ENCODE results near the gene ZNF423.

Gene ZNF423

GRCh38 chr16:49622084-49622390 lies 233.9 kb downstream of the ZNF423 start:
- Histone ChIP-seq H3K9me3 (ENCODE audit: control insufficient read depth, low read length) (no peaks in the 10 kb centered on the region), H3K4me1 (ENCODE audit: control insufficient read depth, insufficient read depth, low read depth, low read length) (peaks cover 26% of the 10 kb centered on the region), H3K27me3 (ENCODE audit: control insufficient read depth in 1 of 2, insufficient read depth in 1 of 2, low read length in 2 of 2) (no peaks in the 10 kb centered on the region), H2AFZ (ENCODE audit: low read depth, low read length) (no peak overlapping the region), H3K9ac (ENCODE audit: low read length) (no peak overlapping the region), H3K23ac (ENCODE audit: low read length in 2 of 2) (no peak overlapping the region), H3K4ac (ENCODE audit: low read depth in 1 of 2, low read length in 2 of 2) (no peak overlapping the region), H2BK5ac (ENCODE audit: low read depth, low read length, poor library complexity, severe bottlenecking) (no peak overlapping the region), H3K79me1 (replicated peaks; ENCODE audit: low read length, poor library complexity, severe bottlenecking) (peaks cover under 1% of the 10 kb centered on the region), H2AK5ac (ENCODE audit: low read length, severe bottlenecking) (peak overlapping the region; percentile 38), H3K18ac (ENCODE audit: low read depth in 1 of 2, low read length in 2 of 2) (no peak overlapping the region), H3K14ac (ENCODE audit: low read length in 2 of 2) (no peak overlapping the region), H3K36me3 (ENCODE audit: control insufficient read depth in 1 of 2, insufficient read depth in 2 of 2, low read depth in 1 of 2, low read length in 2 of 2) (no peaks in the 10 kb centered on the region), H2BK15ac (ENCODE audit: low read depth, poor library complexity, severe bottlenecking) (no peak overlapping the region), H3K4me2 (ENCODE audit: low read length, poor library complexity, severe bottlenecking) (no peak overlapping the region), H4K8ac (ENCODE audit: low read length) (no peak overlapping the region), H2BK12ac (ENCODE audit: low read length in 2 of 2) (peak overlapping the region in 1 of 2 experiments; percentile 89), H2BK120ac (ENCODE audit: low read depth, low read length) (no peak overlapping the region), H3K4me3 (ENCODE audit: insufficient read depth in 1 of 2, low read depth in 1 of 2, low read length in 2 of 2) (no peak overlapping the region), H4K91ac (ENCODE audit: low read length) (no peak overlapping the region), H3K27ac (ENCODE audit: low read length, poor library complexity, severe bottlenecking) (no peak overlapping the region)
- 95% methylated on average over 4 of the region's 4 CpGs for WGBS
- no peak for DNase-seq

GRCh38 chr16:49621241-49622083 lies 234.4 kb downstream of the ZNF423 start:
- no peak overlapping the region for H3K4me3 ChIP-seq (ENCODE audit: insufficient read depth in 1 of 2, low read depth in 1 of 2, low read length in 2 of 2)
- WGBS = 42% methylated on average over 12 of the region's 13 CpGs
- H2AFZ ChIP-seq (ENCODE audit: low read depth, low read length) = no peak overlapping the region
- no peak overlapping the region for H2BK15ac ChIP-seq (ENCODE audit: low read depth, poor library complexity, severe bottlenecking)
- H2AK5ac ChIP-seq (ENCODE audit: low read length, severe bottlenecking) = peak overlapping the region; percentile 3
- H3K23ac ChIP-seq (ENCODE audit: low read length in 2 of 2) = no peak overlapping the region
- no peaks in the 10 kb centered on the region for H3K27me3 ChIP-seq (ENCODE audit: control insufficient read depth in 1 of 2, insufficient read depth in 1 of 2, low read length in 2 of 2)
- H2BK5ac ChIP-seq (ENCODE audit: low read depth, low read length, poor library complexity, severe bottlenecking) = peak overlapping the region; percentile 59
- H4K91ac ChIP-seq (ENCODE audit: low read length) = peak overlapping the region; percentile 43
- H3K4me1 ChIP-seq (ENCODE audit: control insufficient read depth, insufficient read depth, low read depth, low read length) = peaks cover 26% of the 10 kb centered on the region
- H3K9me3 ChIP-seq (ENCODE audit: control insufficient read depth, low read length) = no peaks in the 10 kb centered on the region
- H3K27ac ChIP-seq (ENCODE audit: low read length, poor library complexity, severe bottlenecking) = peak overlapping the region; percentile 71
- H2BK120ac ChIP-seq (ENCODE audit: low read depth, low read length) = peak overlapping the region; percentile 91
- H4K8ac ChIP-seq (ENCODE audit: low read length) = peak overlapping the region; percentile 50
- H3K4ac ChIP-seq (ENCODE audit: low read depth in 1 of 2, low read length in 2 of 2) = peak overlapping the region; percentile 62 to 92
- no peak overlapping the region for H3K14ac ChIP-seq (ENCODE audit: low read length in 2 of 2)
- peak overlapping the region; percentile 35 to 90 for H2BK12ac ChIP-seq (ENCODE audit: low read length in 2 of 2)
- peak overlapping the region; percentile 59 for H3K9ac ChIP-seq (ENCODE audit: low read length)
- H3K79me1 ChIP-seq (replicated peaks; ENCODE audit: low read length, poor library complexity, severe bottlenecking) = peaks cover 3% of the 10 kb centered on the region
- peak overlapping the region; percentile 69 to 91 for H3K18ac ChIP-seq (ENCODE audit: low read depth in 1 of 2, low read length in 2 of 2)
- H3K36me3 ChIP-seq (ENCODE audit: control insufficient read depth in 1 of 2, insufficient read depth in 2 of 2, low read depth in 1 of 2, low read length in 2 of 2) = no peaks in the 10 kb centered on the region
- peak overlapping the region; percentile 30 for H3K4me2 ChIP-seq (ENCODE audit: low read length, poor library complexity, severe bottlenecking)
- DNase-seq = peak; percentile 44

DNA sequence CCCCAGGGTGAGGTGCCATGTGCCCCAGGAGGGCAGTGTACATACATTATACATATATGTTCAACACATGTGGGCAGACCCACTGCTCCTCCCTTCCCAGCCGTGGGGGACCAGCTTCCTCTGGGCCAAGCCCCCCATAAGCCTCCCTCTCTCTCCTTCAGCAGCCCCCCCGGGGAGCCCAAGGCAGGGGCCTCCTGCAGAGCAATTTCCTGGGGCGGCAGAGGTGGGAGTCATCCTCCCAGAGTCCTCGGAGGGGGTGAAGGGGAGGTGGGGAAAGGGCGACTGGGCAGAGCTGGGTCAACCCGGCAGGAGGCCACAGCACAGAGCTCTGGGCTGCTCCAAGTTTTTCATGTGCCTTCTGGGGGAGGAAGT lies 235.1 kb downstream of the ZNF423 start:
- H3K4me3 ChIP-seq (ENCODE audit: insufficient read depth in 1 of 2, low read depth in 1 of 2, low read length in 2 of 2) = no peak overlapping the region
- WGBS = 11% methylated on average over 6 of the region's 6 CpGs

DNA sequence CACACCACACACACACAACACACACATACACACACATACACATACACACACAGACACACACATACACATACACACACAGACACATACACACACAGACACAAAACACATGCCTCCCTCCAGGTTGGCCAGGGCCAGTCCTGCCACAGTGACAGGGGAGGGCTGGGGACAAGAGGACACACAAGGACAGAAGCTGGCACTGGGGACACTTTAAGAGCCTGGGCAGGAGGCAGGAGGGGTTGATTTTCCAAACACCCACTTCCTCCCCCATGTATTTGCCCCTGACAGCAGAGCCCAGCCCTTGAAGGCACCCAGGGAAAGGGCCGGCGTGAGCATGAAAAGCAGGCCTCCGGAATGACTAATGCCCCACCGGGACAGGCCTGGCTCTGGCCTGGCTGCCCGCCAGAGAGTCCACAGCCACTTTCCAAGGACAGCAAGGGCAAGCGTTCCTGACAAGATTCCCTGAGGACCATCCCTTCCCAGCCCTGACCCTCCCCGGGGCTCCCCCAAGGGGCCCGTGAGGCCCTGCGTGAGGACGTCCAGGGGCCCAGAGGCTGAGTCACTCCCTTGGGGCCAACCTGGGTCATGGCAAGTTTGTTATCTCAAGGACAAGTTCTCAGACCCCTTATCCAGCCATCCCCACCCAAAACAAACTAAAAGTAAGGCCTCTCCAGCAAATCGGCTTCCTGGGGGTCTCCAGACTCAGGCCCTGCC lies 235.6 kb downstream of the ZNF423 start:
- H3K18ac ChIP-seq (ENCODE audit: low read depth in 1 of 2, low read length in 2 of 2) = peak overlapping the region; percentile 25 to 98
- DNase-seq = peak; percentile 89
- no peaks in the 10 kb centered on the region for H3K36me3 ChIP-seq (ENCODE audit: control insufficient read depth in 1 of 2, insufficient read depth in 2 of 2, low read depth in 1 of 2, low read length in 2 of 2)
- H3K27ac ChIP-seq (ENCODE audit: low read length, poor library complexity, severe bottlenecking) = peak overlapping the region; percentile 71
- peak overlapping the region; percentile 47 for H2AFZ ChIP-seq (ENCODE audit: low read depth, low read length)
- H3K14ac ChIP-seq (ENCODE audit: low read length in 2 of 2) = peak overlapping the region in 1 of 2 experiments; percentile 82
- peak overlapping the region; percentile 90 for H4K91ac ChIP-seq (ENCODE audit: low read length)
- H2BK12ac ChIP-seq (ENCODE audit: low read length in 2 of 2) = peak overlapping the region; percentile 35 to 95
- H3K79me1 ChIP-seq (replicated peaks; ENCODE audit: low read length, poor library complexity, severe bottlenecking) = peaks cover 4% of the 10 kb centered on the region
- H4K8ac ChIP-seq (ENCODE audit: low read length) = peak overlapping the region; percentile 88
- H3K9me3 ChIP-seq (ENCODE audit: control insufficient read depth, low read length) = no peaks in the 10 kb centered on the region
- H2BK120ac ChIP-seq (ENCODE audit: low read depth, low read length) = peak overlapping the region; percentile 91
- H2BK15ac ChIP-seq (ENCODE audit: low read depth, poor library complexity, severe bottlenecking) = peak overlapping the region; percentile 37
- peak overlapping the region; percentile 77 to 92 for H3K4ac ChIP-seq (ENCODE audit: low read depth in 1 of 2, low read length in 2 of 2)
- no peaks in the 10 kb centered on the region for H3K27me3 ChIP-seq (ENCODE audit: control insufficient read depth in 1 of 2, insufficient read depth in 1 of 2, low read length in 2 of 2)
- H2BK5ac ChIP-seq (ENCODE audit: low read depth, low read length, poor library complexity, severe bottlenecking) = peak overlapping the region; percentile 59
- peak overlapping the region; percentile 59 for H3K9ac ChIP-seq (ENCODE audit: low read length)
- peak overlapping the region in 1 of 2 experiments; percentile 31 for H3K4me3 ChIP-seq (ENCODE audit: insufficient read depth in 1 of 2, low read depth in 1 of 2, low read length in 2 of 2)
- peaks cover 27% of the 10 kb centered on the region for H3K4me1 ChIP-seq (ENCODE audit: control insufficient read depth, insufficient read depth, low read depth, low read length)
- H3K23ac ChIP-seq (ENCODE audit: low read length in 2 of 2) = no peak overlapping the region
- peak overlapping the region; percentile 50 for H2AK5ac ChIP-seq (ENCODE audit: low read length, severe bottlenecking)
- 0% methylated on average over 11 of the region's 11 CpGs for WGBS
- peak overlapping the region; percentile 30 for H3K4me2 ChIP-seq (ENCODE audit: low read length, poor library complexity, severe bottlenecking)

More for the DNA sequence above, 235.1 kb downstream of the ZNF423 start:
- H2BK15ac ChIP-seq (ENCODE audit: low read depth, poor library complexity, severe bottlenecking) = peak overlapping the region; percentile 92
- DNase-seq = no peak
- no peaks in the 10 kb centered on the region for H3K9me3 ChIP-seq (ENCODE audit: control insufficient read depth, low read length)
- H3K18ac ChIP-seq (ENCODE audit: low read depth in 1 of 2, low read length in 2 of 2) = peak overlapping the region; percentile 25 to 91
- H3K79me1 ChIP-seq (replicated peaks; ENCODE audit: low read length, poor library complexity, severe bottlenecking) = peaks cover 3% of the 10 kb centered on the region
- H2AK5ac ChIP-seq (ENCODE audit: low read length, severe bottlenecking) = peak overlapping the region; percentile 50
- peak overlapping the region; percentile 59 for H3K9ac ChIP-seq (ENCODE audit: low read length)
- peaks cover 26% of the 10 kb centered on the region for H3K4me1 ChIP-seq (ENCODE audit: control insufficient read depth, insufficient read depth, low read depth, low read length)
- peak overlapping the region; percentile 88 for H4K8ac ChIP-seq (ENCODE audit: low read length)
- H2BK5ac ChIP-seq (ENCODE audit: low read depth, low read length, poor library complexity, severe bottlenecking) = peak overlapping the region; percentile 59
- H3K27ac ChIP-seq (ENCODE audit: low read length, poor library complexity, severe bottlenecking) = peak overlapping the region; percentile 71
- no peaks in the 10 kb centered on the region for H3K36me3 ChIP-seq (ENCODE audit: control insufficient read depth in 1 of 2, insufficient read depth in 2 of 2, low read depth in 1 of 2, low read length in 2 of 2)
- peak overlapping the region; percentile 35 to 90 for H2BK12ac ChIP-seq (ENCODE audit: low read length in 2 of 2)
- peak overlapping the region; percentile 86 for H4K91ac ChIP-seq (ENCODE audit: low read length)
- no peak overlapping the region for H3K14ac ChIP-seq (ENCODE audit: low read length in 2 of 2)
- no peaks in the 10 kb centered on the region for H3K27me3 ChIP-seq (ENCODE audit: control insufficient read depth in 1 of 2, insufficient read depth in 1 of 2, low read length in 2 of 2)
- H2AFZ ChIP-seq (ENCODE audit: low read depth, low read length) = no peak overlapping the region
- H2BK120ac ChIP-seq (ENCODE audit: low read depth, low read length) = peak overlapping the region; percentile 91
- H3K4me2 ChIP-seq (ENCODE audit: low read length, poor library complexity, severe bottlenecking) = peak overlapping the region; percentile 30
- H3K4ac ChIP-seq (ENCODE audit: low read depth in 1 of 2, low read length in 2 of 2) = peak overlapping the region; percentile 77 to 92
- peak overlapping the region in 1 of 2 experiments; percentile 1 for H3K23ac ChIP-seq (ENCODE audit: low read length in 2 of 2)

All from mesenchymal stem cell (in vitro differentiated cells and primary cell).